HG02763 (cell line): Measurements from ENCODE around the gene SSBP2.
"Not testable (repeated sequence)": the region's sequence is repeated elsewhere in the genome, so short reads cannot be mapped to it uniquely, and the experiment has no call there.

Source experiments
- ATAC-seq: cut with Tn5 transposase; IDR thresholded peaks from one replicate; pipeline ENCODE4 v1.9.1; 2021; ENCODE audit warnings: mild to moderate bottlenecking, moderate library complexity; ENCODE audit not compliant: unreplicated experiment

The SSBP2 gene

DNA sequence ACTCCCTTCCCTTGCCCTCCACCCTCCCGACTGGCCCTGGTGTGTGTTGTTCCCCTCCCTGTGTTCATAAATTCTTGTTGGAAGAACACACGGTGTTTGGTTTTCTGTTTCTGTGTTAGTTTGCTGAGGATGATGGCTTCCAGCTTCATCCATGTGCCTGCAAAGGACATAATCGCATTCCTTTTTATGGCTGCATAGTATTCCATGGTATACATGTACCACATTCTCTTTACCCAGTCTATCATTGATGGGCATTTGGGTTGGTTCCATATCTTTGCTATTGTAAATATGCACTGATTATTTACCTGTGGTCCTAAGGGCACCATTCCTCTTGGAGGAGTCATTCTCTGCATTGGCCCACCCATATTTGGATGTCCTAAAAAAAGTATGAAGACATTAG, 277.5 kb downstream of the SSBP2 start:
- not testable (repeated sequence) for ATAC-seq

GRCh38 chr5:81469676-81470075, 281.2 kb downstream of the SSBP2 start:
- ATAC-seq = no peak

DNA sequence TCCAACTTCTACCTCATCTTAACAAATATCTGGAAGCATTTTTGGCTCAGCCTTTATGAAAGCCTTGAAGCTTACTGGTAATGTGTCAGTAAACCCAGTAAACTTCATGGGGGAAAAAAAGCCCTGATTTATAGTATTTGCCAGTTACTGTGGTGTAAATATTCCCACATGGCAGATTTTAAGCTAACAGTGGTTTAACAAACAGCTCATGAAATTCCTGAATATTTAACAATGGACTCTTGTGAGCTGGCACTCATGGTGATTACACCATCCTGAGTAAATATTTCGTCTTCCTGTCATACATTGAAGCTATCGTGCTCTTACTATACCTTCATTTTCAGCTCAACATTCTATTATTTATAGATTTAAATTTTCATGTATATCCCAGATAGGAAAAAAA, 300.0 kb downstream of the SSBP2 start:
- no peak for ATAC-seq

GRCh38 chr5:81435023-81435422, 315.9 kb downstream of the SSBP2 start:
- no peak for ATAC-seq

GRCh38 chr5:81429985-81430384, 320.9 kb downstream of the SSBP2 start:
- ATAC-seq = no peak

DNA sequence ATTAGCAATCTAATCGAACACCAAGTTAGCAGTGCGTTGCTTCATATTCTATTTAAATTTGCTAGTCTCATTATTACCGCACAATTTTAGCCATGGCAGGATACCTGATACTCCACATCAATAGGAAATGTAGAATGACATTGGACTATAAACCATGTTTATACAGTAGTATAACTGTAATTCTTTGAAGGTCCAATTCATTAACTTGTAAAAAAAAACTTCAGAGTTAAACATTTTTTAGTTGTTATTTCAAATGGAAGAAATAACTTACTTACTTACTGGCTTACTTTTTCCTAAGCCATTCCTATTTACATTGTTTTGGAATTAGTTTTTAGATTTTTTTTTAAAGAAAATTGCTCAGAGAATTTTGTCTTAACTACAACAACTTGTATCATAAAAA, 321.5 kb downstream of the SSBP2 start:
- no peak for ATAC-seq

DNA sequence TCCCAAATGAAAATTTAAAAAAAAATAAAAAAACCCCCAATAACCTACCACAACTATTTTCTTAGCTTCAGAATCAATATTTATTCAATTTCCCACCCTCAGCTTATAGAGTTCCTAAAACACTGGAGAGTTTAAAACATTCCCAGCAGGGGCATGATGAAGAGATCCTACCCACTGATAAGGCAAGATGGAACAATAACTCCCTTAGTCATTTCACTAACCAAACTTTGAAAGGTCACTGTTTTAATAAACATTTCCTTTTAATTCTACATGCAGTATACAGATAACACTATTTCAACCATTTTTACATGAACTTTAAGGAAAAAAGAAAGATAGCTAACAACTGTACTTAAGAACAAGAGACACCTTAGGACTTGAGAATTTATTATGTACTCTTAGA, 322.0 kb downstream of the SSBP2 start:
- ATAC-seq = no peak

DNA sequence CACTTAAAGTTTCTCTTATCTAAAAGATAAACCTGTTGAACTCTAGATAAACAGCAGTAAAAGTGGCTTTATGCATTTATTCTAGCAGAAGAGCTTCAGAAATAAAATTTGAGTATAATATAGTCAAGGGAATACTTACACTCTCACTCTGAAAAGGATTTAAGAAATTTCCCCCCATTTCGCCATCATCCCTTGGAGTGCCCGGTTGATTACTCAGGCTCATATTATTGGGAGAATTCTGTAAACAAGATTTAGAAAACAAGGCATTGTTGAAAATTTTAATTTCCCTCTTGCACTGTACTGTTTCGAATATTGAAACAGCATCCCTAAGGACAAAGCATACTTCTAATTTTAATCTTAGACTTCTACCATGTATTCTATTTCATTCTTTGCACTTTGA, 322.5 kb downstream of the SSBP2 start:
- ATAC-seq = no peak

DNA sequence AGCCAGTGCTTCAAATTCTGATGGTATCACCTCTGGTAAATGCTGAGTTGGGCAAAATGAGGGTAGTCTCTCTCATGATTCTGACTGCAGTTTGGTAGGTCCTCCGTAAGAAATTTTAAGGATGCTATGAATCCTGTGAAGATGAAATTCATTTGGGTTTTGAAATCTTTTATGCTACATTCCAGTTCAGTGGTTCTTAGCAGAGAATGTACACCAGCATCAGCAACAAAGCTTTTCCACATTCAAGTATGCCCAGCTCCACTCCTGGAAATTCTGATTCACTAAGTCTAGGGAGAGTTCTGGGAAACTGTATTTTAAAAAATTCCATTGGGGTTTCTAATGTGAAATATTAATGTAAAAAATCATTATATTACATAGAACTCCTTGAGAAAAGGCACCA, 323.3 kb downstream of the SSBP2 start:
- ATAC-seq = no peak

GRCh38 chr5:81426359-81427030, 324.4 kb downstream of the SSBP2 start:
- no peak for ATAC-seq

- peak; percentile 50 for ATAC-seq
Measured at GRCh38 chr5:81425569-81425968, 325.3 kb downstream of the SSBP2 start.

- ATAC-seq = no peak
Measured at GRCh38 chr5:81424728-81425127, 326.2 kb downstream of the SSBP2 start.

GRCh38 chr5:81422671-81423070, 328.2 kb downstream of the SSBP2 start:
- ATAC-seq = no peak

GRCh38 chr5:81420039-81420667, 330.7 kb downstream of the SSBP2 start:
- no peak for ATAC-seq

DNA sequence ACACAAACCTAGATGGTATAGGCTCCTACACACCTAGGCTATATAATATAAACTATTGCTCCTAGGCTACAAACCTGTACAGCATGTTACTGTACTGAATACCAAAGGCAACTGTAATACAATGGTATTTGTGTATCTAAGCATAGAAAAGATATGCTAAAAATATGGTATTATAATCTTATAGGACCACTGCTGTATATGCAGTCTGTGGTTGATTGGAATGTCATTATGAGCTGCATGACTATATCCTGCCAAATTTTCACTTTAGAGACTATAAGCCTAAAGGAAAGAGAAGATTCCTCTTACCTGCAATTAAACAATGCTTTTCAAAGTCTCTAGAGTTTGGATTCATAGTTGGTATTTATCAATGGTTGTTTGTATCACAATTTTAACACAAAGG, 332.3 kb downstream of the SSBP2 start:
- ATAC-seq = no peak

DNA sequence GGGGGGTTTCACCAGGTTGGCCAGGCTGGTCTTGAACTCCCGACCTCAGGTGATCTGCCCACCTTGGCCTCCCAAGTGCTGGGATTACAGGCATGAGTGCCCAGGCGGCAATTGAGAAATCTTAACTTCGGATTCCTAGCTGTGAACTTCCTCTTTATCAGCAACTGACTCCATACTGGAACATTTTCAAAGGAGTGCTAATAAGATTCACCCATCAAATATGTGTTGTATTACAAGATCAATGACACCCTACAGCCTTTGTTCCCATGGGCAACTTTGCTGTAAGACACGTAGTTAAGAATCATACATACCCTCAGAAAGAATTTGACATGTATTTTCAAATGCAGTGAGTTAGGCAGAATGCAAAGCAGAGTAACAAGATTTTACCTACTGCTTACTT, 333.8 kb downstream of the SSBP2 start:
- no peak for ATAC-seq

GRCh38 chr5:81409896-81410295, 341.0 kb downstream of the SSBP2 start:
- ATAC-seq = no peak

DNA sequence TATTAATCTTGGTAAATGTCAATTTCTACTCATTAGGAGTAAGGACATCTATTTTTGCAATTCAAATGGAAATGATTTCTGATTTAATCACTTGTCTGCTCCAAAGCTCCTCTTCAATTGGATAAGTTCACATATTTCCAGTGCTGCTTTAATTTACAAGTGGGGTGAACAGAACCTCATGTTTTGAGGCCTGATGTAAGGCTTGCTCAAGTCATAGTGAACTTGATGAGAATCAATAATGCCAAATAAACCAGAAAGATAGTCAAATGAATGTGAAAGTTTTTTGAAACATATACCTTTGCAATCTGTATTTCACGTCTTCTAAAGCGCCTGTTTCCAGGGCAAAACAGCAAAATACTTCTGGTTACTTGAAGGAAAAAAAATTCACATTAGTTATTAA, 341.5 kb downstream of the SSBP2 start:
- ATAC-seq = no peak

DNA sequence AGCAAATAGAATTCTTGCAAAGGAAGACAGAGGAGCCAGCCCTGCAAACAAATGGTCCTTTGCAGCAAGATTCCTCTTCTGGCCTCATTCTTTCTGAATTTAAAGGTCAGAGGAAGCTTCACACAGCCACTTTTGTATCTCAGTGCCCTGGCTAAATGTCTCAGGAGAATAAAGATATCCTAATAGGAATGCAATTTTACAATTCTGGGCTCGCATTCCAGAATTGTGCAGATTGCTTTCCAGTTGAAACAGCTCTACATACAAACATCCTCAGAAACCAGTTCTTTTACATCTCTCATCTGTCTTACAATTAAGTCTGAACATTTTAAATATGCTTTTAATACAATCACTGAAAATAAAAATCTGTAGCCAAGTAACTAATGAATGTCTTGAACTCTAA, 342.4 kb downstream of the SSBP2 start:
- no peak for ATAC-seq

- ATAC-seq = not testable (repeated sequence)
Measured at GRCh38 chr5:81407811-81408210, 343.1 kb downstream of the SSBP2 start.

- no peak for ATAC-seq
Measured at GRCh38 chr5:81405126-81405891, 345.6 kb downstream of the SSBP2 start.
